Loucy (cell line): ENCODE data around the gene APC.

ENCODE experiments used
- CTCF ChIP-seq: fragments of 200-600 bp; sonication (generic); conservative IDR thresholded peaks from 2 replicates; pipeline ENCODE4 v1.5.1; 2014; ENCODE audit warnings: mild to moderate bottlenecking, antibody characterized with exemption, low read length
- EZH2phosphoT487 ChIP-seq: fragments of 200-600 bp; IDR thresholded peaks from 2 replicates; pipeline ENCODE4 v1.6.1; 2018; ENCODE audit warnings: antibody characterized with exemption, mild to moderate bottlenecking, moderate library complexity, borderline replicate concordance

GRCh38 chr5:112711436-112711835, 26.2 kb upstream of the APC start:
- TF ChIP-seq CTCF (no peak), EZH2phosphoT487 (no peak)
